SU-DHL-6 (cell line): ENCODE results near the gene DDX28.

Experiments
- H2AFZ ChIP-seq: fragments of 200-600 bp; sonication (generic); 2 replicates; pipeline ENCODE4 v1.6.1; 2014; ENCODE audit warnings: low read depth, mild to moderate bottlenecking, moderate library complexity, mixed read lengths, antibody characterized with exemption, low read length; ENCODE audit not compliant: severe bottlenecking
- H3F3A ChIP-seq: fragments of 200-600 bp; shearing (Covaris generic); 2 replicates; pipeline ENCODE4 v1.6.0; 2016; ENCODE audit warnings: antibody characterized with exemption, mild to moderate bottlenecking; ENCODE audit not compliant: insufficient read depth
- H3K27ac ChIP-seq: fragments of 200-600 bp; sonication (generic); 2 replicates; pipeline ENCODE4 v1.5.1; 2016; ENCODE audit warnings: low read depth, mild to moderate bottlenecking, low read length, moderate library complexity, mixed read lengths
- H3K27me3 ChIP-seq: fragments of 200-600 bp; sonication (generic), shearing (Covaris generic); 2 replicates; pipeline ENCODE4 v1.6.0; 2014; ENCODE audit warnings: mild to moderate bottlenecking, low read length
- H3K36me3 ChIP-seq: fragments of 200-600 bp; sonication (generic); 2 replicates; pipeline ENCODE4 v1.6.1; 2014; ENCODE audit warnings: mild to moderate bottlenecking, low read length, mixed read lengths
- H3K4me2 ChIP-seq: fragments of 300-600, 200-600 bp; shearing (Covaris generic), sonication (generic); 2 replicates; pipeline ENCODE4 v1.6.0; 2014; ENCODE audit warnings: low read length, low read depth, mild to moderate bottlenecking; ENCODE audit not compliant: poor library complexity, severe bottlenecking
- H3K4me3 ChIP-seq: fragments of 200-600 bp; sonication (generic); 2 replicates; pipeline ENCODE4 v1.5.1; 2014; ENCODE audit warnings: antibody characterized with exemption, low read length, mild to moderate bottlenecking, mixed read lengths; ENCODE audit not compliant: insufficient read depth, poor library complexity, severe bottlenecking
- H3K79me2 ChIP-seq: fragments of 200-600 bp; sonication (generic); 2 replicates; pipeline ENCODE4 v1.6.1; 2014; ENCODE audit warnings: mild to moderate bottlenecking, low read length, moderate library complexity; ENCODE audit not compliant: insufficient read depth
- H3K9ac ChIP-seq: fragments of 200-600 bp; sonication (generic); 2 replicates; pipeline ENCODE4 v1.7.0; 2014; ENCODE audit warnings: mild to moderate bottlenecking, low read length
- H3K9me2 ChIP-seq: fragments of 200-600 bp; sonication (generic); replicated peaks from 2 replicates; pipeline ENCODE4 v1.6.1; 2014; ENCODE audit warnings: low read length; ENCODE audit not compliant: insufficient read depth
- H3K9me3 ChIP-seq: fragments of 200-600 bp; sonication (generic); 2 replicates; pipeline ENCODE4 v1.6.1; 2014; ENCODE audit warnings: low read length, mixed read lengths; ENCODE audit not compliant: insufficient read depth
- H4K20me1 ChIP-seq: fragments of 200-600 bp; sonication (generic); 2 replicates; pipeline ENCODE4 v1.6.1; 2014; ENCODE audit warnings: low read depth, mild to moderate bottlenecking, antibody characterized with exemption, low read length, moderate library complexity, mixed read lengths
- EZH2phosphoT487 ChIP-seq: fragments of 200-600 bp; sonication (generic), shearing (Covaris generic); conservative IDR thresholded peaks from 2 replicates; pipeline ENCODE4 v1.6.1; 2018; ENCODE audit warnings: mild to moderate bottlenecking, antibody characterized with exemption, low read length, moderate library complexity, mixed read lengths
- TF ChIP-seq, protein P1 (sequence below): fragments of 200-600 bp; sonication (generic); IDR thresholded peaks from one replicate; pipeline ENCODE4 v1.5.1; 2017; ENCODE audit warnings: antibody characterized with exemption, mild to moderate bottlenecking, low read length, moderate library complexity; ENCODE audit not compliant: insufficient read depth, poor library complexity, severe bottlenecking

DDX28 gene

DNA sequence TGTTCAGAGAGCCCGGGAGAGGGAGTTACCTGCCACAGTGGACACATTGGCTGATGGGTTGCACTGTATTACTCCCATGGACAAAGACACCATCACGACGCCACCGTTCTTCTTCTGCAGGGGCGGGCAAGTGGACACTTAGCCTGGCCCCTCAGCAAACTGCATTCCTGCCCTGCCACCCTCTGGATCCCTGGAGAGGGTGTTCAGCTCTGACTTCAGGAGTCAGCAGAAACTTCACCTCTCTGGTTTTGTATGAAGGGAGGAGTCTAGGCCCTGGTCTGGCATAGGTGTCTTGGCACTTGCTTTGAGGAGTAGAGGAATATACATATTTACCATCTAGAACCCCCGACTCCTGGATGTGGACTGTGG lies 33.0 kb downstream of the DDX28 start:
- Histone ChIP-seq H3K4me3 (no peak overlapping the region), H3F3A (no peaks in the 10 kb centered on the region), H3K9me2 (no peaks in the 10 kb centered on the region), H2AFZ (no peak overlapping the region), H3K79me2 (no peaks in the 10 kb centered on the region), H3K27me3 (no peaks in the 10 kb centered on the region), H3K9ac (no peak overlapping the region), H3K9me3 (no peaks in the 10 kb centered on the region), H3K4me2 (no peak overlapping the region), H3K27ac (no peak overlapping the region), H4K20me1 (no peaks in the 10 kb centered on the region), H3K36me3 (no peaks in the 10 kb centered on the region)
- TF ChIP-seq, protein P1, sequence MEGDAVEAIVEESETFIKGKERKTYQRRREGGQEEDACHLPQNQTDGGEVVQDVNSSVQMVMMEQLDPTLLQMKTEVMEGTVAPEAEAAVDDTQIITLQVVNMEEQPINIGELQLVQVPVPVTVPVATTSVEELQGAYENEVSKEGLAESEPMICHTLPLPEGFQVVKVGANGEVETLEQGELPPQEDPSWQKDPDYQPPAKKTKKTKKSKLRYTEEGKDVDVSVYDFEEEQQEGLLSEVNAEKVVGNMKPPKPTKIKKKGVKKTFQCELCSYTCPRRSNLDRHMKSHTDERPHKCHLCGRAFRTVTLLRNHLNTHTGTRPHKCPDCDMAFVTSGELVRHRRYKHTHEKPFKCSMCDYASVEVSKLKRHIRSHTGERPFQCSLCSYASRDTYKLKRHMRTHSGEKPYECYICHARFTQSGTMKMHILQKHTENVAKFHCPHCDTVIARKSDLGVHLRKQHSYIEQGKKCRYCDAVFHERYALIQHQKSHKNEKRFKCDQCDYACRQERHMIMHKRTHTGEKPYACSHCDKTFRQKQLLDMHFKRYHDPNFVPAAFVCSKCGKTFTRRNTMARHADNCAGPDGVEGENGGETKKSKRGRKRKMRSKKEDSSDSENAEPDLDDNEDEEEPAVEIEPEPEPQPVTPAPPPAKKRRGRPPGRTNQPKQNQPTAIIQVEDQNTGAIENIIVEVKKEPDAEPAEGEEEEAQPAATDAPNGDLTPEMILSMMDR = no peak
- TF ChIP-seq EZH2phosphoT487 = no peak

DNA sequence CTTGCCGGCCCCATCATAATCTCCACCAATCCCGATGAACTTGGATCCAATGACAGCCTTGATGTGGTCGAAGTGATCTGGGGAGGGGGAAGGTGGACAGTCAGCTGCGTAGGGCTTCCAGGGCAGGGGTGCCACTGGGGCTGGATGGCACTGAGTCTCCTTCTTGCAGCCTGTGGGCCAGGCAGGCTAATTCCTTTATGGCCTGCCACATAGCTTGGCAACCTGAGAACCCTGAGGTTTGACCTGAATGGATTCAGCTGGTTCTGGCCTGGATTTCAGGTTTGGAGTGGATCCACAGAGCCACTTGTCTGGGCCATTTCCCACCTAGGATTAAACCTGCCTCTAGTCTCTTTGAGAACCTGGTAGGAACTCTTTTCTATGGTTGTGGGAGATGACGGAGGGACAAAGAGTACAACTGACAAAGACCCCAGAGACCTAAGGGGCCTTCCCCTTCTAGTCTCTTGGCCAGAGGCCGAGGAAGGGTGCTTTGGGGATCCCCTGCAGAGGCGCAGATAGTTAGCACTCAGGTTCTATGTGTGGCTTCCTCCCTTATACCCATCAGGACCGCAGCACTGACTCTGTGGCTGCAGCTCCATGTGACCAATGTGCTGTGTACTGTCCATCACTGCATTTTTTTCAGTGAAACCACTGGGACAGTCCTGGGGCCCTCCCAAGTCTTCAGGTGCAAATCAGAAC lies 33.6 kb downstream of the DDX28 start:
- Histone ChIP-seq H3K9me2 (no peaks in the 10 kb centered on the region), H3K79me2 (no peaks in the 10 kb centered on the region), H4K20me1 (no peaks in the 10 kb centered on the region), H3K4me3 (no peak overlapping the region), H3K27me3 (no peaks in the 10 kb centered on the region), H3K36me3 (no peaks in the 10 kb centered on the region), H3K4me2 (no peak overlapping the region), H3K9ac (no peak overlapping the region), H3K9me3 (no peaks in the 10 kb centered on the region), H2AFZ (no peak overlapping the region), H3K27ac (no peak overlapping the region), H3F3A (no peaks in the 10 kb centered on the region)
- TF ChIP-seq, protein P1 = no peak
- TF ChIP-seq EZH2phosphoT487 = no peak

DNA sequence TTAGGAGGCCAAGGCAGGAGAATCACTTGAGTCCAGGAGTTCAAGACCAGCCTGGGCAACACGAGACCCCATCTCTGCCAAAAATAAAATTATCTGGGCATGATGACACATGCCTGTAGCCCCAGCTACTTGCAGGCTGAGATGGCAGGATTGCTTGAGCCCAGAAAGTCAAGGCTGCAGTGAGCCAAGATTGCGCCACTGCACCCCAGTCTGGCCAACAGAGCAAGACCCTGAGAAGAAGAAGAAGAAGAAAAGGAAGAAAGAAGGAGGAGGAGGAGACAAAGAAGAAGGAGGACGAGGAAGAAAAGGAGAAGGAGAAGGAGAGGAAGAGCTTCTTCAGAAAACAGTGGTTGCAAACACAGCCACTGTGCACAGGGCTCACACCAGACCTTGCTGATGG lies 34.4 kb downstream of the DDX28 start:
- H3F3A ChIP-seq = no peaks in the 10 kb centered on the region
- no peaks in the 10 kb centered on the region for H3K27me3 ChIP-seq
- H3K4me2 ChIP-seq = no peak overlapping the region
- H3K79me2 ChIP-seq = no peaks in the 10 kb centered on the region
- H2AFZ ChIP-seq = no peak overlapping the region
- TF ChIP-seq, protein P1 = no peak
- TF ChIP-seq EZH2phosphoT487 = no peak
- no peaks in the 10 kb centered on the region for H3K36me3 ChIP-seq
- no peak overlapping the region for H3K4me3 ChIP-seq
- no peaks in the 10 kb centered on the region for H3K9me2 ChIP-seq
- no peak overlapping the region for H3K9ac ChIP-seq
- H3K27ac ChIP-seq = no peak overlapping the region
- H4K20me1 ChIP-seq = no peaks in the 10 kb centered on the region
- no peaks in the 10 kb centered on the region for H3K9me3 ChIP-seq
